Stimulated activated CD4-positive, alpha-beta T cell treated with anti-CD3 and anti-CD28 coated beads, Interleukin-15, amount 100 ng/mL, for 24 hours (primary cell): Measurements from ENCODE around the gene CREB5.

Experiments
- DNase-seq: peaks from one replicate; pipeline ENCODE4 v3.0.0-alpha.2; 2020

CREB5 gene

DNA sequence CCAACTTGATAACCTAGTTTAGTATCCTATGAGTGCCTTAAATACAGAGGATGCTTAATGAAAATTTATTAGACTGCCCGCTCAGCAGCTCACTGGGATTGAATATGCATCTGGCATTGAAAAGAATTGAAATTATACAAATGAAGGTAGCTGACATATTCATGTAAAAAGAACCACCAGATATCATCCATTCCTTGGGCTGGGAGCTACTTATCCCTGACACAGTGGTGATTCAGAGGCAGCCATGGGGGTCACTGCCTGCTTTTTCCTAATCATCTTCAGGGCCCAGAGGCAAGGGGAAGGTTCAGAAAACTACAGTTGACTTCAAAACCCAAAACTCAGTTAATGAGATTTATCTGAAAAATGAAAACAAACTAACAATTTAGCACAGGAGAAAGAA lies 424.9 kb downstream of the CREB5 start:
- DNase-seq, result no peak

GRCh38 chr7:28840592-28840995 lies 428.3 kb downstream of the CREB5 start:
- no peak for DNase-seq

- DNase-seq, result no peak
Observed at GRCh38 chr7:28841766-28842165, 429.4 kb downstream of the CREB5 start.

- no peak for DNase-seq
Observed at GRCh38 chr7:28842769-28843295, 430.5 kb downstream of the CREB5 start.

DNA sequence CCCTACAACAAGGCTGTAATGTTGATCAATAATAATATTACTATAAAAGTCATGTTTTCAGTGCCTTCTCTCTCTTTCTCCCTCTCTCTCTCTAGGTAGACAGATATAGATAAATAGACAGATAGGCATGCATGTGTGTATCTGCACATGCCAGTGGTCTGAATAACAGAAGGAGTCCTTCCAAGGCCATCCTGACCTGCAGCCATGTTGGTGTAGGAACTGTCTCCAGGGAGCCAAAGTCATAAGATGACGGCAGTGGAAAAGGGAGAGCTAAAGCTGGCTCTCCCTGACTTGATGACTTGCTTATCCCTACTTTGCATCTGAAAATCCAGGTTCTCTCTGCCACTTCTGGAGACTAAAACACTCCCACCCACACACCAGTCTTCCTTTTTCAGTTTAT lies 432.8 kb downstream of the CREB5 start:
- DNase-seq, result no peak

DNA sequence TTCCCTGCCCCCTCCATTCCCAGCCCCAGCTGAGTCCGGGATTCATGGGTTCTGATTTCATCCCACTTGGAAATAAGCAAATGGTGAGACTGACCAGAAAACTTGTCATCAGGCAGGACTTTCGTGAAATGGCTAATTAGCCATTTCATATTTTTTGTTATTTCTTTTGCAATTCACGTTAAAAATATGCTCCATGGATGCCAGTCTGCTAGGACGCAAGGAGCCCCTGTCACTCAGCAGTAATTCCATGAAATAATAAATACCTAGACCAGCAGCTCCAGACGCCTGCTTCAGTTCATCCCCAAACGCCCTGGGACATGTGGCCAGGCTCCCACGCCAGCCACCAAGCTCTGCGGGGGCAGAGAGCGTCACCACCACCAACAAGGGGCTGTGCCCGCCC lies 434.9 kb downstream of the CREB5 start:
- no peak for DNase-seq

DNA sequence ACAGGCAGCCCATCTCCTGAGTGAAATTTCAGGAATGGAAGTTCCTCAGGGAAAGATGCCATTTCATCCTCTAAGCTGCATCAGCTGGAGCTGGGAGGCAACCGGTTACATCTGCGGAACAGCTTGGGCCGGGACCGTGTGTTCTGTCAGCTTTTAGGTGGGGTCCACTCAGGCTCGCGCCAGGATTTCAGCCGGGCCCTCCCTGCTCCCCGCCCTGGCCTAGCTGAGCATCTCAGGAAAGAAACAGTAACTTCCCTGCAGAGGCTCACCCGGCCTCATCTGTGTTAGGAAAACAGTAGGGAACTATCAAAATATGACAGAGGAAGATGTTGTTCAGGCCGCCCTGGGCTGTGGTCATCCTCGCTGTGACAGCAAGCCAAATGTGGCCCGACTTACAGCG lies 435.4 kb downstream of the CREB5 start:
- DNase-seq, result no peak

DNA sequence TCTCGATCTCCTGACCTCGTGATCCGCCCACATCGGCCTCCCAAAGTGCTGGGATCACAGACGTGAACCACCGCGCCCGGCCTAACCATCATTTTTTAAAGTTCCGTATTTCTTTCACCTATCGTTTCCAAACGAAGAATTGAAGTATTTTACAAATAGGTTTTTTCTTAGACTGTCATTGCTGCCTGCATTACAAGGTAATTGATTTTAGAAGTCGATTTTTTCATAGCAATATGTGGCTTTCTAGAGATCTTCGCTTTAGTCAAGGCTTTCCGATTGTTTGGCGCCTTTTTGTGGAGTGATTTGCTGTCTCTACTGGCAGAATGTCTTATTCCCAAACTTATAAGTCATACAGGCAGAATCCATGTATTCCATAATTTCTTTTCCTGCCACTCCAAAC lies 436.6 kb downstream of the CREB5 start:
- no peak for DNase-seq

- DNase-seq, result no peak
Observed at GRCh38 chr7:28850699-28851098, 438.4 kb downstream of the CREB5 start.

DNA sequence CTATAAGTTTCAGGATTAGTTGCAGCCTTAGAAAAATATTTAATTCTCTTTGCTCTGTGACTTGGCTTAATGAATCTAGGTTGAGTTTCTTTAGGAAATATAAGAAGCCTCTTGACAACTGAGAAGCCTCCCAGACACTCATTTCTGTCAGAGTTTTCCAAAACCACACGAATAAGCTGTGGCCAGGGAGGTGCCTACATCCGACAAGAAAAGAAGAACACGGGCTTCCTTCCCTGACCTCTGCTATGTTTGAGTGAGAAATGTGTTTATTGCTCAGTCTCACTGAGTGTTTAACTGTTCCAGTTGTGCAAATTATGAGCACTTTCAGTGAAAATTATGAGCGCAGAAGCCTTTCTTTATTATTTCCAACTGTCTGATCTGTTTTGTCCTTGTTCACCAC lies 440.8 kb downstream of the CREB5 start:
- no peak for DNase-seq

GRCh38 chr7:28853834-28854749 lies 441.8 kb downstream of the CREB5 start:
- DNase-seq, result peak; percentile 80

DNA sequence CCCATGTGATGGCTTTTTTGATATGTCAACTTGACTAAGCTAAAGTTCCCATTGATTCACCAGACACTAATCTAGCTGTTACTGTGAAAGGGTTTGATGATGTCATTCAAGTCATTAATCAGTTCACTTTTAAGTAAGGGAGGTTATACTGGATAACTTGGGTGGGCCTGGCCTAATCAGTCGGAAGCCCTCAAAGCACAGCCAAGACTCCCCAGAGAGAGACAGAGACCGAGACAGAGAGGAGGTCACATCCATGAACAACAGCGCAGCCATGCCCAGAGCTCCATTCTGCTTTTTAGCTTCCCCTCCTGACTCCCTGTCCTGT lies 442.4 kb downstream of the CREB5 start:
- DNase-seq, result no peak

- DNase-seq, result no peak
Observed at GRCh38 chr7:28855538-28856217, 443.4 kb downstream of the CREB5 start.

DNA sequence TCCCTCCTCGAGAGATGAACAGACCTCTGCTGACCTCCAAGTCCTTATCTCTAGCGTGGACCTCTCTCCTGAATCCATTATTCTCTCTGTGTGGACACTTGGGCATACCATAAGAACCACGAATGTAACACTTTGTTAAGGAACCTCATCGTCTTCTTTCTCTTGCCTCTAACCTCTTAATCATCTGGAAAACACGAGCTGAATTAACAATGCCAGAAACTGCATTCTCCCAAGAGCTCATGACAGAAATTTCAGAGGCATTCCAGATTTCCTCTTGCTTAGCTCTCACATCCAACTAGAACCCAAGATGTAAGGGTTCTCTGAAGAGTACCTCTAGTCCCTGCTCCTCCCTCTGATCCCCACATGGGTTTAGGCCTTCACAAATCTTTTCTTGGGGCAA lies 444.3 kb downstream of the CREB5 start:
- DNase-seq, result no peak

- DNase-seq, result no peak
Observed at GRCh38 chr7:28858206-28858605, 445.9 kb downstream of the CREB5 start.

GRCh38 chr7:28858895-28859294 lies 446.6 kb downstream of the CREB5 start:
- DNase-seq, result no peak

DNA sequence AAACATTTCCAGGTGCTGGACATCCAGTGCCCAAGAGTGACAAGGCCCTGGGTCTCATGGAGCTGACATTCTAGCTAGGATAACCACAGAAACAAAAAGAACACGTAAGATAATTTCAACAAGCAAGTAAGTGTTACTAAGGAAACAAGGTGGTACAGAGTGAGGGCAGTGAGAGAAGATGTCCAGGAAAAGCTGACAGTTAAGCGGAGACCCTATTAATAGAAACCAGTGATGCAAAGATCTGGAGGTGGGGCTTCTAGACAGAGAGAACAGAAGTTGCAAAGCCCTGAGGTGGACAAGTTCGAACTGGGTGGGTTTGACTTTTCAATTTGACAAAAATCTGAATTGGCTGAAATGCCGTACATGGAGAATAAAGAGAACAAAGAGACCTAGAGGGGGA lies 449.5 kb downstream of the CREB5 start:
- no peak for DNase-seq

DNA sequence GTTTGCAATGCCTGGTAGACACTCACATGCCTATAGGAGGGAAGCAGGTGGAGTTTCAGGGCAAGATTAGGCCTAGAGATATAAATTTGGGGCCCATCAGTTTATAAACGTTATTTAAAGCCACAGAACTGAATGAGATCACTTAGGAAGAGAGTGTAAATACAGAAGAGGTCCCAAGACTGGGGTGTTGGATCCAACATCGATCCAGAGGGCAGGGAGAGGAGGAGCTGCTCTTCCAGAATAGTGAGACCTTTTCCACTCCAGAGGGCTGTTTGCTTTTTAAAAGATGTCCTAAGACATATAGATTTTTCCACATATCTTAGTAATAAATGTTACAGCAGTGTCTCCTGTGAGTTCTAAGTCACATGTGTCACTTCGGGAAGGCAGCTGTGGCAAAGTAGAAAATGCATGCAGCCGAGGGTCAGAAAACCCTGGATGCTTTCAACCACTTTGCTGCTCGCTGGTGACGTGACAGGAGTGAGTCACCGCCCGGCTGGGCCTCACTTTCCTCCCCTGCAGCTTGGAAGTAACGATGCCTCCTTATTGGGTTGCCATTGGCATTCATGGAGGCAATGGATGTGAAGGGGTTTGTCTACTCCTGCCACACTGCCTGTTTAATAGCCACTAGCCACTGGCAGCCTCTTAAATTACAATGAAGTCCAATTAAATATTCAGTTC lies 450.4 kb downstream of the CREB5 start:
- no peak for DNase-seq

- no peak for DNase-seq
Observed at GRCh38 chr7:28865601-28866144, 453.4 kb downstream of the CREB5 start.

GRCh38 chr7:28868712-28869111 lies 456.4 kb downstream of the CREB5 start:
- no peak for DNase-seq

DNA sequence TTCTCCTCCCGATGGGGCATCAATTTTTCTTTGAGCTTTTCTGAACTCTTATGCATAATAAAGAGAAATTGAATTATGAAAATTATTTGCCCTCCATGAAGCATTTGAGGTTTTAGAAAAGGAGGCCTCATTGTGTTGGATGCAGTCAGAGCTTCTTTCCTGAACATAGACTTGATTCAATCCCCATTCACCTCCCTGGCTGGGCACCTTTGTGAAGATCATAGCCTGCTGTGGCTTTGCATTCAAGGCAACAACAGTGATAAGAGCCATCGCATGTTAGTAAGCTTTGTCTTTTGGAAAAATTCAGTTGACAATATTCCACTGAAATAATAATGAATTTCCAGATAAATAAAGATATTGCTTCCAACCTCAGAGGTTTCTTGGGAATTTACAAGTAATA lies 458.8 kb downstream of the CREB5 start:
- no peak for DNase-seq

GRCh38 chr7:28871631-28872030 lies 459.3 kb downstream of the CREB5 start:
- DNase-seq, result no peak

GRCh38 chr7:28872226-28872625 lies 459.9 kb downstream of the CREB5 start:
- DNase-seq, result no peak
